ENCODE measurements around the gene MAMDC4.
"Not testable (repeated sequence)": the region's sequence is repeated elsewhere in the genome, so short reads cannot be mapped to it uniquely, and the experiment has no call there.

MAMDC4 gene

GRCh38 chr9:136839229-136840139, 12.7 kb upstream of the MAMDC4 start:
- no peak for DNase-seq

DNA sequence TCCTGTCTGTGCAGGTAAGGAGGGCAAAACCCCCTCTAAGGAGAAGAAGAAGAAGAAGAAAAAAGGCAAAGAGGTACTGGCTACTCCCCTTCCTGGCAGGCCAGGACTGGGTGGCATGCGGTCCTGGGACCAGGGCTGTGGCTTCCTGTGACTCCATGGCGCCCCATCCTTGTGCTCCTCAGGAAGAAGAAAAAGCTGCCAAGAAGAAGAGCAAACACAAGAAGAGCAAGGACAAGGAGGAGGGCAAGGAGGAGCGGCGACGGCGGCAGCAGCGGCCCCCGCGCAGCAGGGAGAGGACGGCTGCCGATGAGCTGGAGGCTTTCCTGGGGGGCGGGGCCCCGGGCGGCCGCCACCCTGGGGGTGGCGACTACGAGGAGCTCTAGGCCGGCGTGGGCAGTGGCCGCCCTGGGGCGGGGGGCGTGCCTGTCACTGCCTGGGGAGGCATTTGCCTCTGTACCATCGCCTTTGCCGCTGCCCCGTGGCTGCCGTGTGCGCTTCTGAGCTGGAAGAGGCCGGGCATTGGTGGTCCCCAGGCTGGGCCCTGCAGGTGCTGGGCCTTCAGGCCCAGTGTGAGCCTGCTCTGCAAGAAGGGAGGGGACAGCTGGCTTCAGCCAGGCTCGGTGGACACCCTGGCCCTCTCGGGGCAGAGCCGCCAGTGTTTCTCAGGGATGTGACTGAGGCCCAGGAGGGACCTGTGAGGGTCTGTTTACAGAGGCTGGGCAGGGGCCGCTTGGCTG, 11.8 kb upstream of the MAMDC4 start:
- DNase-seq: no peak

DNA sequence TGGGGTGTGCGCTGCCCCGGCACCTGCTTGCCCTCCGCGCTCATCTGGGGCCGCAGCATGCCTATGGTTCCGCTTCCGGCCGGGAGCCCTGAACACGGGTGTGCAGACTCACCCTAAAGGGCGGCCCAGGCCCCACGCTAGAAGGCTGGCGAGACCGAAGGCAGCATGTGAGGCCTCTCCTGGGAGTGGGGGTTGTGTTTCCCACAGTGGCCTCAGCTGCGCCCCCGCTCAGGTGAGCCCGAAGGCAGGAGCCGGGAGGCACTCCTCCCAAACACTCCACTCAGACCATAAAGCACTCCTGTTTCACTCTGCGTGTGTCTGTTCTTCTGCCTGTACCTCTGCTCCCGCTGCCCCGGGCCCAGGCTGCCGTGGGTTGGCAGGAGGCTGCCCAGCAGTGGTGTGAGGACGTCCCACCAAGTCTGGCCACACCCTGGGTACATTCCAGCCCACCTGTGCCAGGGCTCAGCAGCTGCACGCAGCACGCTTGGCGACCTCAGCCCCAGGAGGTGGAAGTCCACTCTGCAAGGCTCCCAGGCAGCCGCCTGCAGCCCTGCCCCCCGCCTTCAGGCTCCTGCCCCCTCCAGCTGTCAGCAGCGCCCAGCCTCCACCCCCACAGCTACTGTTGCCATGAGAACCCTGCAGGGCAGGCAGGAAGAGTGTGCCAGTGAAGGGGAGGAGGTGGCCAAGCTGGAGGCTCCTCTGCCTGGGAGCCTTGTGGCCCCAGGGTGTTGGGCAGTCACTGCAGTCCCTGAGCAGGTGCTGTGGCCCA, 11.1 kb upstream of the MAMDC4 start:
- no peak for DNase-seq

DNA sequence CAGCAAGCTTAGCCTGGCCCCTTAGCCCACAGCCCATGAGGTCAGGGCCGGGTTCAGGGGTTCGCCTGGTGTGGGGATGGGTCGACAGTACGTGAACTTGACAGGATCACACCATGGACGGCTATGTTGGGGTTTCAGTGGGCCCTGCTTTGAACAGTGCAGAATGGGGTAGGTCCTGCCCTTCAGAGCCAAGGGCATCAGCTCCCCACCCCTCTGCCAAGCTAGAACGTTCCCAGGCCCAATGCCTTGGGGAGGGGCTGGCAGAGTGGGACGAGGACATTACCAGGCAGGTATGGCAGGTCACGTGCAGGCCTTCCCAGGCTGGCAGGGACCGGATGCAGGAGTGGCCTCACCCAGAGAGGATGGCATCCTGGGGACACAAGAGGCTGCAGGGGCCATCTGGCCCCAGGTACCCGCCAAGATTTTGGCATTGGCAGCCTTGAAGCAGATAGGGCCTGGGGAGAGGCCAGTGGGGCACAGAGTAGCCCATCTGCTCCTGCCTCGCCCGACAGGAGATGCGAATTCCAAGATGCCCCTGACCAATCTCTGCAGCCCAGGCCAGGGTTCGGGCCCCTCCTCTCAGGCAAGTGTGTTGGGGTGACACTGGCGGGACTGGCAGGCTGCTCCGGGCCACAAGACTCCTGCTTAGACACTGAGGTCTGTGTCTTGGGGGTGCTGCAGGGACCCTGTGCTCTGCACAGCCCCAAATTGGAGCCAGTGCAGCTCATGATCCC, 10.3 kb upstream of the MAMDC4 start:
- DNase-seq: not testable (repeated sequence)

DNA sequence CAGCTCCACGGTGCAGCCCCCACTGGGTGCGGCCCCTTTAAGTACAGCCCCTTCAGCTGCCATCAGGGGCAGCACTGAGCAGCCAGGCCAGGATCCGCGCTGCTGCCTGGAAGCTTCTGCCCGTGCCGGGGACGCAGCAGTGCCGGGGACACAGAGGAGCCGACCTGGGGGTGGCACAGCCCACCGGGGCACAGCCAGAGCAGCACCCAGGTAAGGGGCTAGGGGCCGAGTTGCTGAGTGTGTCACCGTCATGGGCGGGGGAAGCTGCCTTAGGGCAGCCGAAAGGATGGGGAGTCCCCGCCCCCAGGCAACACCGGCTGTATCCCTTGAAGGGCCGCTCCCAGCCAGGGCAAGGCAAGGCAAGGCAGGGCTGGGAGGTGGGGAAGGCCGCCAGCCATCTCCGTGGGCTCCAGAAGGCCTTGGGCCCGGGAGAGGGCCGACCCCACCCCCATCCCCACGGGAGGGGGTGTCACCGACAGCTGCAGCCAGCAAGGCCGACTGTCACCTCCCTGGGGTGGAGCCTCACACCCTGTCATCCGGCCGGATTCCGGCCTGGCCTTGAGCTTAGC, 9.7 kb upstream of the MAMDC4 start, which contains the start of gene AJM1:
Gene AJM1, plus strand, starts transcription at position 99 of the 569 bp plus-strand sequence. CDS start 1,937 bp downstream, outside the sequence.
- DNase-seq: peak; percentile 81 to 85

GRCh38 chr9:136843159-136843800, 8.9 kb upstream of the MAMDC4 start:
- not testable (repeated sequence) for DNase-seq

- DNase-seq: peak; percentile 56 to 64
Observed at GRCh38 chr9:136843801-136844740, 8.1 kb upstream of the MAMDC4 start.

DNA sequence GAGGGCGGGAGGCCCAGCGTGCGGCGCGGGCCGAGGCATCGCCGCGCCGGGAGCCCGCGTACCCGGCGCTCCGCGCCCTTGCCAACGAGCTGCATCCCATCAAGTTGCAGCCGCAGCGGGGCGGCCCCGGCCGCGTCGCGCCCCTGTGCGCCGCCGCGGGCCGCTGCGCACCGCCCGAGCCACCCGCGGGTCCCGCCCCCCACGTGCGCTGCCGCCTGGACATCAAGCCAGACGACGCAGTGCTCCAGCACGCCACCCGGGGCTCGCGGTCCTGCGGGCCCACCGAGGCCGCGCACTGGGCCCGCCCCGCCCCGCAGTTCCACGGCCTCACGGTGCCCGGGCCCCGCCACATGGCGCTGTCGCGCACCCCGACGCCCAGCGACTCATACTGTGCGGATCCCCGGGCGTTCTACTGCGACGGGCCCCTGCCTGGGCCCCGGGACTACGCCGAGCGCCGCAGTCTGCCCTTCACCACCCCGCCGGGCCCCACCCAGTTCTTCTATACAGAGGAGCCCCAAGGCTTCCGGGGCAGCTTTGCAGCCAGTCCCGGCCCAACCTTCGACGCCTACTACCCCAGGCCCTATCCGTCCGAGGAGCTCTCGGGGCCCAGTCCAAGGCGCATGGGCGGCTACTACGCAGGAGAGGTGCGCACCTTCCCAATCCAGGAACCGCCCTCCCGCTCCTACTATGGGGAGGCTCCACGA, 7.2 kb upstream of the MAMDC4 start:
- DNase-seq: no peak

DNA sequence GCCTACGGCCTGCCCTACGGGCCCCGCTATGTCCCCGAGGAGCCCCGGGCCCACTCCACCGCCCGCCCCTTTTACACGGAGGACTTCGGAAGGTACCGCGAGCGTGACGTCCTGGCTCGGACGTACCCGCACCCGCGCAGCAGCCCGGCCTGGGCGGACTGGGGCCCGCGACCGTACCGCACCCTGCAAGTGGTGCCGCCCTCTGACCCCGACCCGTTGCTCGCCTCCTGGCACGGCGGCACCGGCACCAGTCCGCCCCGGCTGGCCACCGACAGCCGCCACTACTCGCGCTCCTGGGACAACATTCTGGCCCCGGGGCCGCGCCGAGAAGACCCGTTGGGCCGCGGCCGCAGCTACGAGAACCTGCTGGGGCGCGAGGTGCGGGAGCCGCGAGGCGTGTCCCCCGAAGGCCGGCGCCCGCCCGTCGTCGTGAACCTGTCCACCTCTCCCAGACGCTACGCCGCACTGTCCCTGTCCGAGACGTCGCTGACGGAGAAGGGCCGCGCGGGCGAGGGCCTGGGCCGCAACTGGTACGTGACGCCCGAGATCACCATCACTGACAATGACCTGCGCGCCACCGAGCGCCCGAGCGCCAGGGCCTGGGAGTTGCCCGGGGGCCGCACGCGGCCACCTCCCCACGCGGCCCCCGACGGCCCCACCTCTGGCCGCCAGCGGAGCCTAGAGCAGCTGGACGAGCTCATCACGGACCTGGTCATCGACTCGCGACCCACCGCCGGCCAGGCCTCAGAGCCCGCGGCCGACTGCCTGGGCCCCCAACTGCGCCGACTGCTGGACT, 6.5 kb upstream of the MAMDC4 start:
- no peak for DNase-seq

- no peak for DNase-seq
Observed at GRCh38 chr9:136846376-136847087, 5.6 kb upstream of the MAMDC4 start.

GRCh38 chr9:136847088-136847825, 4.9 kb upstream of the MAMDC4 start:
- DNase-seq: no peak

DNA sequence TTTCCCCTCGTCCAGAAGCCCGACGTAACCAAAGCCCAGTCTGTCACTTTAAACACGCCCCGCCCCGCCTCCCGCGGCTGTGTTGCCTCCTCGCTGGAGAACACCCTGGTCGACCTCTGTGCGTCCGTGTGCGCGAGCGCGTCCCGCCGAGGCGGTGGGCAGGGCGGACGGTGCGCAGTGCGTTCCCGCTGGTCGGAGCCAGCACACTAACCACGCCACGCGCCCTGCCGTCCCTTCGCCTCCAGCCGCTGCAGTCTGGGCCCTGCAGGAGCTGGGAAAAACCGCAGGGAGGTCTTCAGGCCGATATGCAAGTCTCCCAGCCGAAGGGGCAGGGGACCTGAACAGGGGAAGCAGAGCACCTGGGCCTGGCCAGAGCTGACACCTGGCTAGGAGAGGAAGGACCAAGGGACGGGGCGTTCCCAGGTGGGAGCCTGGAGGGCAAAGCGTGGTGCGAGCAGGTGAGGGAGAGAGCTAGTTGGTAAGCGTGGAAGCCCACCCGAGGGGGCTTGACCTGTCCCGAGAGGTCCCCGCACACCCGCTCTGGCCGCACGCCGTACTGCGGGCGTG, 4.2 kb upstream of the MAMDC4 start:
- DNase-seq: peak; percentile 71 to 75

- peak in 1 of 2 donors; percentile 39 for DNase-seq
Observed at GRCh38 chr9:136848393-136849037, 3.6 kb upstream of the MAMDC4 start.

GRCh38 chr9:136849038-136849959, 2.8 kb upstream of the MAMDC4 start, which contains the start of gene PHPT1:
PHPT1 (plus strand) TSS chr9:136849409; CDS start chr9:136849431, 22 bp downstream.
- DNase-seq: peak; percentile 97
